ENCODE measurements around the gene POLH. TPM values are rescaled to one million over a fixed set of nuclear protein-coding genes. Genes with fewer than 3 reads are reported as not detected.
A peak's percentile ranks its signal among the peaks of the same experiment; 100 is the strongest.
"Not testable (repeated sequence)": the region's sequence is repeated elsewhere in the genome, so short reads cannot be mapped to it uniquely, and the experiment has no call there.

POLH gene
- total RNA-seq, 1 experiment from 2014 or later, result 21.0 TPM

- H3K27me3 ChIP-seq (ENCODE audit: insufficient read depth, low read depth), result no peaks in the 10 kb centered on the region
- H3K36me3 ChIP-seq (ENCODE audit: low read depth), result peaks cover 54% of the 10 kb centered on the region
- BruUV-seq (replicated peaks), result no TSS peak
- no peaks in the 10 kb centered on the region for H3K9me3 ChIP-seq (ENCODE audit: insufficient read depth, low read depth)
- no peaks in the 10 kb centered on the region for H3K79me2 ChIP-seq (ENCODE audit: low read depth)
- H3K4me3 ChIP-seq, result no peak overlapping the region
- no peak overlapping the region for H3K4me2 ChIP-seq
- intact Hi-C loops (cut with micrococcal nuclease; ENCODE audit: unreplicated experiment), result no loop called here
- H2AFZ ChIP-seq, result no peak overlapping the region
- no peaks in the 10 kb centered on the region for H3K4me1 ChIP-seq (replicated peaks; ENCODE audit: insufficient read depth)
- H4K20me1 ChIP-seq (ENCODE audit: insufficient read depth), result no peaks in the 10 kb centered on the region
- ChIA-PET POLR2A (ENCODE audit: unreplicated experiment) (no interaction called here), CTCF (no interaction called here)
- H3K9me2 ChIP-seq (ENCODE audit: insufficient read depth), result no peaks in the 10 kb centered on the region
- TF ChIP-seq EZH2 (IDR thresholded peaks at IDR 0.05; ENCODE audit: low read depth) (no peak), CTCF (conservative IDR thresholded peaks at IDR 0.05) (no peak)
- H3K27ac ChIP-seq, result no peak overlapping the region
- no peak for DNase-seq
- H3F3A ChIP-seq (ENCODE audit: insufficient read depth, low read depth), result 0 out of 2 replicates have a peak, but pooled peaks cover 5% of the 10 kb centered on the region
Observed at GRCh38 chr6:43547222-43547621, 28.8 kb upstream of the POLH start.

- H3K4me1 ChIP-seq (replicated peaks; ENCODE audit: insufficient read depth); H3K79me2 ChIP-seq (ENCODE audit: low read depth); intact Hi-C loops (cut with micrococcal nuclease; ENCODE audit: unreplicated experiment); H3K9me2 ChIP-seq (ENCODE audit: insufficient read depth); H3K9me3 ChIP-seq (ENCODE audit: insufficient read depth, low read depth); DNase-seq; POLR2A ChIA-PET (ENCODE audit: unreplicated experiment); H2AFZ ChIP-seq; BruUV-seq (replicated peaks); H3F3A ChIP-seq (ENCODE audit: insufficient read depth, low read depth); H4K20me1 ChIP-seq (ENCODE audit: insufficient read depth); H3K27ac ChIP-seq; H3K4me2 ChIP-seq; CTCF ChIA-PET; H3K4me3 ChIP-seq; H3K27me3 ChIP-seq (ENCODE audit: insufficient read depth, low read depth): not testable (repeated sequence)
- H3K36me3 ChIP-seq (ENCODE audit: low read depth), result peaks cover 55% of the 10 kb centered on the region
Observed at GRCh38 chr6:43557620-43558019, 18.4 kb upstream of the POLH start.

- intact Hi-C loops (cut with micrococcal nuclease; ENCODE audit: unreplicated experiment), result no loop called here
- Histone ChIP-seq H3K9me2 (ENCODE audit: insufficient read depth) (no peaks in the 10 kb centered on the region), H3K4me3 (no peak overlapping the region), H3K27me3 (ENCODE audit: insufficient read depth, low read depth) (no peaks in the 10 kb centered on the region), H3K36me3 (ENCODE audit: low read depth) (peaks cover 55% of the 10 kb centered on the region), H3K27ac (no peak overlapping the region), H3K79me2 (ENCODE audit: low read depth) (no peaks in the 10 kb centered on the region), H3K9me3 (ENCODE audit: insufficient read depth, low read depth) (no peaks in the 10 kb centered on the region), H3F3A (ENCODE audit: insufficient read depth, low read depth) (no peaks in the 10 kb centered on the region), H3K4me2 (no peak overlapping the region), H3K4me1 (replicated peaks; ENCODE audit: insufficient read depth) (no peaks in the 10 kb centered on the region), H4K20me1 (ENCODE audit: insufficient read depth) (0 out of 2 replicates have a peak, but pooled peaks cover 3% of the 10 kb centered on the region), H2AFZ (no peak overlapping the region)
- CTCF ChIA-PET, result interaction anchor here (0.7 kb wide), 1 partner anchor 238 kb away, joined by 4 read pairs; no protein-coding TSS in a partner anchor
- no TSS peak for BruUV-seq (replicated peaks)
- no peak for DNase-seq
- no peak for TF ChIP-seq CTCF (conservative IDR thresholded peaks at IDR 0.05)
- POLR2A ChIA-PET (ENCODE audit: unreplicated experiment), result no interaction called here
Observed at GRCh38 chr6:43559328-43559727, 16.7 kb upstream of the POLH start.

GRCh38 chr6:43570876-43571441 is 5.0 kb upstream of the POLH start:
- H3K79me2 ChIP-seq (ENCODE audit: low read depth), result peaks cover 35% of the 10 kb centered on the region
- H3K27ac ChIP-seq, result peak overlapping the region; percentile 77
- no peak overlapping the region for H2AFZ ChIP-seq
- peaks cover 21% of the 10 kb centered on the region for H3K4me1 ChIP-seq (replicated peaks; ENCODE audit: insufficient read depth)
- intact Hi-C loops (cut with micrococcal nuclease; ENCODE audit: unreplicated experiment), result no loop called here
- H3K4me2 ChIP-seq, result peak overlapping the region; percentile 24; the same call in 1 of the 2 replicates
- H3K27me3 ChIP-seq (ENCODE audit: insufficient read depth, low read depth), result no peaks in the 10 kb centered on the region
- no TSS peak for BruUV-seq (replicated peaks)
- H3F3A ChIP-seq (ENCODE audit: insufficient read depth, low read depth), result peaks cover 28% of the 10 kb centered on the region; the same call in 1 of the 2 replicates
- ChIA-PET CTCF (interaction anchor here (0.5 kb wide), 2 partner anchors 495 to 649 kb away, joined by 3 to 14 read pairs; partner anchors contain the start of gene PTK7), POLR2A (ENCODE audit: unreplicated experiment) (interaction anchor here (0.6 kb wide), 2 partner anchors 122 to 366 kb away, joined by 4 to 8 read pairs; no protein-coding TSS in a partner anchor)
- H4K20me1 ChIP-seq (ENCODE audit: insufficient read depth), result peaks cover 4% of the 10 kb centered on the region; the same call in 1 of the 2 replicates
- no peaks in the 10 kb centered on the region for H3K9me2 ChIP-seq (ENCODE audit: insufficient read depth)
- no peak overlapping the region for H3K4me3 ChIP-seq
- no peak for TF ChIP-seq EZH2 (IDR thresholded peaks at IDR 0.05; ENCODE audit: low read depth)
- DNase-seq, result peak in 1 of 2 experiments; percentile 82
- H3K36me3 ChIP-seq (ENCODE audit: low read depth), result peaks cover 43% of the 10 kb centered on the region
- H3K9me3 ChIP-seq (ENCODE audit: insufficient read depth, low read depth), result no peaks in the 10 kb centered on the region
